NCI-H460 (cell line): ENCODE data around the gene KIAA0513. TPM values are rescaled to one million over a fixed set of nuclear protein-coding genes. Genes with fewer than 3 reads are reported as not detected.
A peak's percentile ranks its signal among the peaks of the same experiment; 100 is the strongest.

Experiments
- DNase-seq: peaks from one replicate; pipeline ENCODE4 v3.0.0-alpha.2; 2016; ENCODE audit warnings: low read depth; ENCODE audit errors: extremely low read depth
- polyA plus RNA-seq: library from polyadenylated mRNA; depleted of rRNA; stranded (reverse); fragments of >200 nt; gene quantifications from 2 replicates; pipeline ENCODE4 v1.2.3, GENCODE V29; 2014; cell fraction: nucleus; rRNA removed
- total RNA-seq: library from RNA; depleted of rRNA; stranded (reverse); fragments of >200 nt; shearing (Covaris generic); gene quantifications from 2 replicates; pipeline ENCODE4 v1.2.3, GENCODE V29; 2014; rRNA removed

Gene KIAA0513, protein sequence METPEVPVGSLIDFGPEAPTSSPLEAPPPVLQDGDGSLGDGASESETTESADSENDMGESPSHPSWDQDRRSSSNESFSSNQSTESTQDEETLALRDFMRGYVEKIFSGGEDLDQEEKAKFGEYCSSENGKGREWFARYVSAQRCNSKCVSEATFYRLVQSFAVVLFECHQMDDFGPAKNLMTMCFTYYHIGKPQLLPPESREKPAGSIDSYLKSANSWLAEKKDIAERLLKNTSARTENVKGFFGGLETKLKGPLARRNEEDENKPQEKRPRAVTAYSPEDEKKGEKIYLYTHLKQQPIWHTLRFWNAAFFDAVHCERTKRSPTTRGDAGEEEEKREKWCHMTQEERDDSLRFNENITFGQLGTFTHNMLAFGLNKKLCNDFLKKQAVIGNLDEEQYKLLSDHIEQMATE
- 1.9 and 2.0 TPM in 2 replicates for total RNA-seq
- 0.68 and 1.5 TPM in 2 replicates for polyA plus RNA-seq

DNA sequence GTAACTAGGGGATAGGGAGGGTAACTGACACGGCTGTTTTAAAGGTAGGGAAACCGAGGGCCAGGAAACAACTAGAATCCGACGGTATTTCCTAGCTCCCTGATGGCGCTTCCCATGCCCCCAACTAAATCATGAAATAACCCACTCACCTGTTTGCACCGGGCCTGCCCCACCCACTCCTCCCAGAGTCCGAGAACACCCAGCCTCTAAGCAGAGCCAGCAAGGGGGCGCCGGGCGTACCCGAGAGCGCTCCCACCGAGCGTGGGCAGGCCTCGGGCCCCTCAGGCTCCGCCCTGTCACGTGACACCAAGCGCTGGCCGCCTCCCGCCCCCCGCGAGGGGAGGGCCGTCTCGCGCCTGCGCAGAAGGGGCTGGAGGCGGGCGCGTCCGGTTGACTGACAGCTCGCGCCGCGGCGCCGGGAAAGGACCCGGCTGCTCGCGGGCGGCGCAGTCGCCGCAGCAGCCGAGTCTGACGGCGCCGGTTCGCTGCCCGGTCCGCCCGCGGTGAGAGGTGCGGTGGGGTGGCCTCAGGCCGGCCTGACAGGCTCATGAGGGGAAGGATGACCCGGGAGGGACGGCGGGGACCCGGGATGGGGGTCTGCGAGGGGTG lies at the start of gene KIAA0513:
KIAA0513 (plus strand) TSS at position 447 of the 609 bp plus-strand sequence. CDS start 39,277 bp downstream, outside the sequence.
- peak; percentile 87 for DNase-seq

DNA sequence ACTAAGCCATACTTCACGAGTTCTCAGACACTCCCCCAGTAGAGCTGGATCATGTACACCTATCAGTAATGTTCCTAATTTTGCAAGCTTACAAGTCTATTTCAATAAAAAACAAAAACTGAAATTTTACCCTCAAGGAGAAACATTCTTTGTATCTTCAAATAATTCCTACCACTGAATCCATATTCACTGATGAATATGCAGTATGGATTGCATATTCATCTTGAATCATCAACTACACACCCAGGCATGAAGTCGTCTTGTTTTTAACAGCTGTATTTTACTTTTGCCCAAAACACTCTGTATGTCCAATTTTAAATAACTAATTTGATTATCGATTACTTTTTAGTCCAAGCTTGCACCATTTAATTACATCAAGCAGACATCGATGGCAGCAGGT lies 48.1 kb upstream of the KIAA0513 start:
- no peak for DNase-seq

DNA sequence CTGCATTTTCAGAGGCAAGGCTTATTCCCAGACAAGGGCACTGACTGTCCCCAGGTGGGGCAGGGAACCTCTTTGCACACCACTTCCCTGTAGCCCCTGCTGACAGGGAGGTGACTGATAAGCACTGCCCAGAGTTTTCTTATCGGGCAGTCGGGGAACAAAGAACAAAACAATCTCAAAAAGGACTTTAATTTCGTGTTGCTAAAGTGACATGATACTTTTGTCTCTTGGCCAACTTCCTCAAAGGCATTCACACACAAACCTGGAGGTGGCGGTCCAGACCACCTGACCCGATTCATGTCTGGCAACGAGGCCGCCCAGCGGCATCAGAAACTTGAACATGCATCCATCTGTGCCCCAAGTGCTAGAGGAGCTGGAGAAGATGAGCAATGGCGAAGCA lies 45.2 kb upstream of the KIAA0513 start:
- no peak for DNase-seq

DNA sequence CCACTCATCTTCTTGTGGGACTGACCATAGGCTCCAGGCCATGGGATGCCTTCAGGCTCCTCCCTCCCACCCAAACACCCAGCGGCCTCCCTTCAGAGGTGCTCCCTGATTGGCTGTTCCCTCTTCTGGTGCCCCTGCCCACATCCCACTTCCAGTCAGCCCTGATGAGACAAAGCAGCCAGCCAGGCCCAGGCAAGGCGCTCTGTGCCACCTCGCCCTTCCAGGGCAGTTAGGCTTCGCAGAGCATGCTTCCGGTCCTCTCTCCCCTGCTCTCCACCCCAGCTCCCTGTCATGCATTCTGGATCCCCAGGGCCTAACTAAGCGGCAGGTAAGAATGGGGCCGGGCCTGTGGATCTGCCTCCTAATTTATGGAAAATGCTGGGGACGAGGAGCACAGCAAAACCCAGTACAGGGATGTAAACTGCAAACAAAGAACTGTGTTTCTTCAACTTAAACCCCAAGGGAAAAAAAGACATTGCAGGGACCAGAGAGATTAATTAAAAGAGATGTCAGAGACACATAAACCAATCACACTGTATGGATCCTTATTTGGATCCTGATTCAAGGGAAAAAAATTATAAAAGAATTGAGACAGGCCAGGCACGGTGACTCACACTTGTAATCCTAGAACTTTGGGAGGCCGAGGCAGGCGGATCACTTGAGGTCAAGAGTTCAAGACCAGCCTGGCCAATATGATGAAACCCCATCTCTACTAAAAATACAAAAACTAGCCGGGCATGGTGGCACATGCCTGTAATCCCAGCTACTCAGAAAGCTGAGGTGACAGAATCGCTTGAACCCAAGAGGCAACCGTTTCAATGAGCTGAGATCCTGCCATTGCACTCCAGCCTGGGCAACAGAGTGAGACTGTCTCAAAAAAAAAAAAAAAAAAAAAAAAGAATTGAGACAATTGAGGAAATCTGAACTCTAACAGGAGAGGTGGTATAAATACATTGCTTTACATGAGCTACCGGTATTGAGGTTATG lies 42.2 kb upstream of the KIAA0513 start:
- DNase-seq: no peak

DNA sequence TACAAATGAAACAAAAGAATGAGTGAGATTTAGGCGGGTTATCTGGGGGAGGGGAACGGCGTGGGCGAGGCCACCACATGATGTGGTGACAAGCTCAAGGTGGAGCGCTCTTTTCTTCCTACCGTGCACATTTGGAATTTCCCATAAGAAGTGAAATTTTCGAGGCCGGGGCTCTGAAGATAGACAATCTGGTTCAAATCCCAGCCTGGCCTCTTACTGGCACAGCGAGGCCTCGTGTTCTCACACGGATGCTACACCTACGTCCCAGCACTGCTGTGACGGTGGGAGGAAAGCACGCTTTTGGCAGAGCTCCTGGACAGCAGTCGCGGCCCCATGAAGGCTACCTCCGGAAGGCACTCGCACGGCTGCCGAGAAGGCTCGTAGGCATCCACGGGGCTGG lies 41.5 kb upstream of the KIAA0513 start:
- no peak for DNase-seq

DNA sequence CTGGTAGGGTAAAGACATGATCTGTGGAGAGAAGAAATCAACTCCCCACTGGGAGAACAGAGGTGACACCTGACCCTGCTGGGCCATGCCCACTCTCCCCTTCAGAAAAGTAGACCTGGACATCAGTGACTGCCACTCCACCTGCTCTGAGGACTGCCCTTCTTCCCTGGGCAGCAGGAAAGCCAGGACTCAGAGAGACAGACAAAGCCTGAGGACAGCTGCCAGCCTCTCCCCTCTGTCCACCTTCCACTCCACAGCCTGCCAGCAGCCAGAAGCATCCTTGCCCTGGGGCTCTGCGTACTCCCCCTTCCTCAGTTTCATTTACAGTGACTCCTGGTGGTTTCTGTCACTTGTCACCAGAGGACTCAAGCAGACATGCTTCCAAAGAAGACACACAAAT lies 40.7 kb upstream of the KIAA0513 start:
- DNase-seq: no peak

DNA sequence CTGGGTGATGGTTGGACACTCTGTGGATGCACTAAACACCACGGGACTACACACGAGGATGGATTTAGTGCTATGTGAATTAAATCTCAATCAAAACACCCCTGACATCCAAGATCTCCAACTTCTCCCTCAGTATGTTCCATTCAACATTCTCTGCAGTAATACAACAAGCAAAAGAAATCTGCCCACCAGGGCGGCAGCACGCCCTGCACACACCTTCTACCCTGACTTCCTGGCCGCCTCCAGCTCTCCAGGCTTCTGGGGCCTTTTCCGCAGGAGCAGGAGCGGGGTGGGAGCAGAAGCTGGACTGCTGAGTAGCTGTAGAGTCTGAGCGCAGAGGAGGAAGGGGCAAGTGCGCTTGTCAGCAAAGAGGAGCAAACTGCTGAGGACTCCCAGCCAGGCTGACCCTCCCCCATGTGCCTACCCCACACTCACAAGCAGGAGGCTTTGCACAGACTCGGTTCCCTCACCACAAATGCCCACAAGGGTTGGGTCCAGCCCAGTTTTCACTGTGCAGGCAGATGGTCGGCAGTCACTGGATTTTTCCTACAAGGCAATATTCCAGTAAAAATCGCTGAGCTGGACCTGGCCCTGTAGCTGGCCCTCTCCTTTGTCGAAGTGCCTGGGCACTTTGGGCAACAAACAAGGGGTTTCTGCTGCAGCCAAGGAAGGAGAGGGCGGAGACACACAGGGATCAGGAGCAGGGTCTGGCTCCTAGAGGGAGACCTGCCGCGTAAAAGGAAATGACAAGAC lies 39.1 kb upstream of the KIAA0513 start:
- no peak for DNase-seq

DNA sequence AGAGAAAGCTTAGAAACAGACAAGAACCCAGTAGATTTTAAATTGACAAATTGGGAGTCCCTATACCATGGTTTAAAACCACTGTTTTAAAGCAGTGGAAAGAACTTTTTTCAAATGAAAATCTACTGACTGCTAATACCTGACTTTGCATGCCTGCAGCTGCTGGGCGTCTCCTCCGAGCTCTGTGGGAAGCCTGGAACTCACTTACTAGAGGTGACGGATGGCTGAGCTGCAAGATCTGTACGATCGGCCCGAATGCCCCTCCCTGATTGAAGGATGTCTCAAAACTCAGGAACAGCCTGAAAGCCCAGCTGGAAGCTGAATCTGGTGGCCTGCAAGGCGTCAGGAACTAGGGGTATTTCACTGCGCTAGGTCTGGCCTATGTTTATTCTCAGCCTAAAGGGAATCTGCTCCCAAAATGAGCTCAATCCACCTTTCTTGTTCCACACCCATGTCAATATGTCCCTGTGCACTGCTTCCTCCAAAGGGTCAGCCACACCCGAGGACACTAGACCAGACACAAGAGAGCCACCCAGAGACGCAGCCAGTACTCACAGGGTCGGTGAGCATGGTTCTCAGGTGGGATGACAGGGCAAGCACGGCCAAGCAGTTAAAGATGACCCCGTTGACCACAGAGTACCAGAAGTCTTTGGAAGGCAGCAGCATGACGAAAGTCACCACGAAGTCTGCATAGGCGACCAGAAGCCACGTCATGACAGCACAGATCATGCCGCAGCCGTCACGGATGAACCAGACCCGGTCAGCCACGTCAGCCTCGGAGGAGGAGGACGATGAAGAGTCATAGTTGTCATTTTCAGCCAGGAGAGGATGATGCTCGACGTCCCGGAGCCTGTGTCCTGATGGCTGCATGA lies 37.6 kb upstream of the KIAA0513 start:
- no peak for DNase-seq

DNA sequence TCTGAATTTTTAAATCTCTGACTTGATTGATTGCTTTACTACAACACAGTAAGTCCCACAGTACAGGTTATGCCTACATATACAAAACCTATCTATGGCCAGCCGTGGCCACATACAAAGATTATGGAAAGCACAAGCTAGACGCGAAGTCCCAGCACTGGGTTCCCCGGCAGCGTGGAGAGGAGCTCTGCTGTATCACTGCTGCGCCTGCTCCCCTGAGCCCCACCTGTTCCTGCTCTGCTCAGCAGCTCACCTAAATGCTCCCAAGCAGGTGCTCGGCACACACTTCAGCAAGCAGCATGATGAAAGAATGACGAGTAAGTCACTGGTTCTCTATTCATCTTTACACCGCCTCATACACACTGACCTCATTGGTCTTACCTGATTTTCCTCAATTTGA lies 36.8 kb upstream of the KIAA0513 start:
- no peak for DNase-seq

DNA sequence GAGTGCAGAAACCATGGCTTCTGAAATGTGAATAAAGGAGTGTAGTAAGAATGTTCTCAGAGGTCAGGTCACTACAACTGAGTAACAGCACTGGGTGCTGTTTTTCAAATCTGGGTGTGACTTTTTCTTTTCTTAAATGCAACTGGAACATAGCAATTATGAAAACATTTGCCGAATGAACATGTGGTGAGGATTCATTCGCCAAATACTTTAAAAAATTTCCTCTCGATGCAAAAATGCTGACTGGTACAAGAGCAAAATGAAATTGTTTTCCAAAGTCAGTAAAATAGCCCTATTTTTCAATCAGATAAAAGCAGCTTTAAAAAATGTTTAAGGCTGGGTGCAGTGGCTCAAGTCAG lies 34.9 kb upstream of the KIAA0513 start:
- DNase-seq: no peak

DNA sequence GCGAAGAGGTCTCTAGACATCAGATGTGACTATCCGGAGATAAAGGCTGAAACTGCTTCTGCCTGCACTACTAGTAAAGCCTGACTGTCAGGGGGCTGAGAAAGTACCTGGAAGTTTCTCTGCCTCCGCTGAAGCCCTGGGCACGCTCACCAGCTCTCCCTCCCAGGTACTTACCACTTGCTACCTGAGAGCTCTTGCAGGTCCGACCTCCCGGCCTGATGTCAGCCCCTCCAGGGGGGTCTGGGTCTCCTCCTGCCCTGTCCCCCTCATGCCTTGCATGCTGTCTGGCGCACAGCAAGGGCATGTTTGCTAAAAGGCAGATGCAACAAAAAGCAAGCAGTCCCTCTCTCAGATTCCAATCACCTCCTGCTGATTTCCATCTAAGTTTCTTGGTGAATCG lies 33.7 kb upstream of the KIAA0513 start:
- no peak for DNase-seq

DNA sequence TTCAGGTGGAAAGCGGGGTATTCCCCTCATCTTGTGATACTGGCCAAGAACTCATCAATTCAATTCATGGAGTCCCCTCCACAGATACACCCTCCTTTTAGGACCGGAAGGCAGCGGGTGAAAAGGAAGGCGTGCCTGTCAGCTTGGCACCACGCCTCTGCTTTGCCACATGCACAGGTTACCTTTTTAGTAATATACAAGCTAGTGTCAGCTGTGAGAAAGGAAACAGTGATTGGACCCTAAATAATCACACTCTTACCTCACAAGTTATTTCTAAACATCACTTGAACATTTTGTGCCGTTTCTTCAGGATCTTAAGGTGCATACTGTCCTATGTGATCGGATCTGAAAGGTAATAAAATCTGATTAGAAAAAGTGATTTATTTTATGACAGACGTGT lies 31.9 kb upstream of the KIAA0513 start:
- DNase-seq: peak; percentile 57

DNA sequence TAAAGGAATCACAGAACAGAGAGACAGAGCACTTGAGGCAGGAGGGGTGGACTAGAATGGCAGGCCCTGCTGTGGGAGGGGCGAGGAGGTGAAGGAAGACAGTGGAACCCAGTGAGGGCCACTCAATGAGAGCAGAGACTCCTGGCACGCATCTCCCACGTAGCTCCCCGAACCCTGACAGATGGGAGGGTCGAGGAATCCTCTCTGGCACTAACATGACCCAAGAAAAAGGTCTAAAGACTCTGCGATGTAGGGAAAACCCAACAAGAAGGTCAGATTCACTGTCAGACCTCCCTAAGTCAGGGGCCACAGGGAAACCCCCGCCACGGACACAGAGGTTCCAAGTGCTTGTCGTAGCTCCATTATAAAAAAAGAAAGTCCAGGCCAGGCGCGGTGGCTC lies 31.2 kb upstream of the KIAA0513 start:
- DNase-seq: no peak

DNA sequence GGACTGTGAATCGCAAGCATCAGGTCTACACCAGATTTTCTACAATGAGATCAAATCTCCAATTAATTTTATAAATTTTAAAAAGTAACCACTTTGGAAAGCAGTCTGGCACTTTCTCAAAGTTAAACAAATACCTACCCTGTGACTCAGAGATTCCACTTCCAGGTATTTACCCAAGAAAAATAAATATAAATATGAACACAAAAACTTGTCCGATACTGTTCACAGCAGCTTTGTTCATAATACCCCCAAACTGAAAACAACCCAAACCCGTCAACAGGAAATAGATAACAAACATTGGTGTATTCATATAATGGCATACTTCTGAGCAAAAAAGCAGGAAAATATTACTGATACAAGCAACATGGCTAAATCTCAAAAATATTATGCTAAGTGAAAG lies 28.4 kb upstream of the KIAA0513 start:
- no peak for DNase-seq

DNA sequence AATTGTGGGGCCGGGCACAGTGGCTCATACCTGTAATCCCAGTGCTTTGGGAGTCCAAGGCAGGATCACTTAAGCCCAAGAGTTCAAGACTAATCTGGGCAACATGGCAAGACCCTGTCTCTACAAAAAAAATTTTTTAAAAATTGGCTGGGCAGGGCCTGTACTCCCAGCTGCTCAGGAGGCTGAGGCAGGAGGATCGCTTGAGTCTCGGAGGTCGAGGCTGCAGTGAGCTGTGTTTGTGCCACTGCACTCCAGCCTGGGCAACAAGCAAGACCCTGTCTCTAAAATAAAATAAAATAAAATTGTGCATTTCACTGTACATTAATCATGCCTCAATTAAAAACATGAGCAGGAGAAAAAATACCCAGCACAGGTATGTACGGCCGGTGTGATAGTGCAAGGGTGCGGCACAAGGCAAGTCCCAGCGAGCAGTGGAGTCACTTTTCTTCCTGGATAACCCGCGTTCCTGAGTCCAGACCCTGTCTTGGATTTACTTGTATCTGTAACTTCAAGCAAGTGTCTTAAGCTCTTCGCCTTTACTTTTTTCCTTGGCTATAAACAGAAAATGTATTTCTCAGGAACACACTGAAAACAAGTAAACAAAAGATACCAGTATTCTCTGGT lies 27.6 kb upstream of the KIAA0513 start:
- no peak for DNase-seq

DNA sequence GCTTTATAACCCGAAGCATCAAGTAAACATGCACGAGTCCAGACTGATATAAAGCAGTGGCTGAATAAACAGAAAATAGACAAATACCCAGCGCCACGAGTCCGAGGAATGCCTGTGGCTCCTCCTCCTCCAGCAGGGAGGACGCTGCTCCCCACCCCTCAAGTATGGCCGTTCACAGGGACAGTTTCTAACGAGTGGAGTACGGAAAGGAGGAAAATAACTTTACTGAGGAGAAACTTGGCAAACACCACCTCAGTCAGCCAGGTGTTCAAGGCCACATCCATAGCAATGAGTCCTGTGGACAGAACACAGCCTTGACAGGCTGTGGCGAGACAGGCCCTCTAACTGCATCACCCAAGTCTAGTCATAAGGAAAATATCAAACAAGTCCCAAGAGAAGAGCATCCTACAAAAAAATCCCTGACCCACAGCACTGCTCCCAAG lies 25.5 kb upstream of the KIAA0513 start:
- DNase-seq: no peak

DNA sequence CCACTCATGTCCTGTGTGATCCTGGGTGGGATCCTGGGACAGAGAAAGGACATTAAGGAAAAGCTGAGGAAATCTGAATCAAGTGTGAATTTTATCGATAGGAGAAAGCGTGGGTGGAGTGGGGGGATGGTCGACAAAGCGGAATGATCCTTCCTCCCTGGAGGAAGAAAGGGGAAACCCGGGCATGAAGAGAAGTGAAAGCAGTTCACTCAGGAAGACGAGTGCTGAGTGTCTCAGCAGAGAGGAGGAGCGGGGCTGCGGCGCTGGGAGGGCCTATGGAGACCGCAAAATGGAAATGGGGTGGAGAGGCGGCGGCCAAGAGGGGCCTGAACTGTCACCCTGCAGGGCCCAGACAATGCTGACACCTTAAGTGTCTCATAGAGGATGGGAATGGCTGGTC lies 25.0 kb upstream of the KIAA0513 start:
- no peak for DNase-seq

DNA sequence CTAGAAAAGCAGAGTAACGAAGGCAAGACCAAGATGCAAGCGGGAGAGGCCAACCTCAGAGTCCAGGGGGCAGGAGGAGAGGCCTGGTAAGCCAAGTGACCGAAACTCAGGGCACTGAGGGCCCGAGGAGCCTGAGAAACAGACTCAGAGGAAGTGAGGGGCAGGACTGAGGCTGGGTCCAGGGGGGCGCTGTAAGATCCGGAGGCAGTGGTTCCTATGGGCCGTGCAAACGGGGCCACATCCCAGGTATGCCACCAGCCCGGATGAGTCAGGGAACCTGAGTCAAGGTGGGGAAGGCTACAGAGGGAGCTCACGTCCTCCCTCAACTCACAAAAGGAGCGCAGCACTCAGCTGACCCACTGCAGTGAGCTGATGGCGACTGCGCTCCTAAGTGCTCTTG lies 24.5 kb upstream of the KIAA0513 start:
- DNase-seq: no peak
